Ishikawa (cell line): ENCODE measurements around the gene SMYD3.

Source experiments
- CEBPB ChIP-seq: IDR thresholded peaks from 2 replicates; pipeline ENCODE4 v1.6.1; 2012
- CREB1 ChIP-seq: IDR thresholded peaks from 2 replicates; pipeline ENCODE4 v1.6.1; 2012; ENCODE audit warnings: low read depth
- EGR1 ChIP-seq: IDR thresholded peaks from 2 replicates; pipeline ENCODE4 v1.6.1; 2012
- EP300 ChIP-seq: IDR thresholded peaks from 2 replicates; pipeline ENCODE4 v1.6.1; 2012; ENCODE audit warnings: borderline replicate concordance
- FOXM1 ChIP-seq: IDR thresholded peaks from 2 replicates; pipeline ENCODE4 v1.6.1; 2012; ENCODE audit warnings: low read depth, borderline replicate concordance
- MAX ChIP-seq: IDR thresholded peaks from 2 replicates; pipeline ENCODE4 v1.6.1; 2012
- NFIC ChIP-seq: IDR thresholded peaks from 2 replicates; pipeline ENCODE4 v1.6.1; 2012
- RAD21 ChIP-seq: IDR thresholded peaks from 2 replicates; pipeline ENCODE4 v1.6.1; 2012; ENCODE audit warnings: low read depth
- REST ChIP-seq: IDR thresholded peaks from 2 replicates; pipeline ENCODE4 v1.6.1; 2012; ENCODE audit warnings: low read depth, mild to moderate bottlenecking
- TAF1 ChIP-seq: IDR thresholded peaks from 2 replicates; pipeline ENCODE4 v1.6.1; 2012; ENCODE audit warnings: low read depth, mild to moderate bottlenecking
- TCF12 ChIP-seq: IDR thresholded peaks from 2 replicates; pipeline ENCODE4 v1.6.1; 2012; ENCODE audit warnings: low read depth
- TEAD4 ChIP-seq: IDR thresholded peaks from 2 replicates; pipeline ENCODE4 v1.6.1; 2012
- USF1 ChIP-seq: IDR thresholded peaks from 2 replicates; pipeline ENCODE4 v1.6.1; 2012
- YY1 ChIP-seq: IDR thresholded peaks from 2 replicates; pipeline ENCODE4 v1.6.1; 2012; ENCODE audit warnings: low read depth

GRCh38 chr1:246396322-246396721 lies 110.8 kb downstream of the SMYD3 start:
- TF ChIP-seq TEAD4: no peak
- TF ChIP-seq REST: no peak
- no peak for TF ChIP-seq CREB1
- no peak for TF ChIP-seq USF1
- TF ChIP-seq TAF1: no peak
- no peak for TF ChIP-seq EGR1
- TF ChIP-seq MAX: no peak
- no peak for TF ChIP-seq FOXM1
- no peak for TF ChIP-seq TCF12
- no peak for TF ChIP-seq EP300
- TF ChIP-seq NFIC: no peak
- no peak for TF ChIP-seq RAD21
- no peak for TF ChIP-seq YY1
- no peak for TF ChIP-seq CEBPB
